ENCODE measurements around the gene TMEM14C. TPM values are rescaled to one million over a fixed set of nuclear protein-coding genes. Genes with fewer than 3 reads are reported as not detected.

Gene TMEM14C
- 137 TPM for polyA plus RNA-seq (2013, experiment 1 of 2)
- polyA plus RNA-seq (2013, experiment 2 of 2), result 170 TPM

- peak within 1 kb of the TSS; percentile 91 for H3K27ac ChIP-seq (ENCODE audit: low read depth, low read length, severe bottlenecking)
- H3K9me3 ChIP-seq (ENCODE audit: control insufficient read depth, low read length), result peaks cover 7% of the 10 kb centered on the region
- peaks cover 33% of the 10 kb centered on the region for H3K36me3 ChIP-seq (ENCODE audit: control insufficient read depth, insufficient read depth, low read length)
- WGBS, 2 experiments (ENCODE audit: insufficient coverage in 2 of 2), result 0% methylated on average over 33 to 39 of the region's 55 CpGs
- peaks cover 16% of the 10 kb centered on the region for H3K4me1 ChIP-seq (ENCODE audit: control insufficient read depth, insufficient read depth, low read length, poor library complexity, severe bottlenecking)
- H3K4me3 ChIP-seq (ENCODE audit: extremely low read depth, insufficient read depth, low read length, poor library complexity, severe bottlenecking), result peak within 1 kb of the TSS; percentile 82
Observed at GRCh38 chr6:10722820-10723566, at the start of gene TMEM14C. Gene TMEM14C (plus strand): TSS chr6:10723070. CDS start chr6:10724614, 1,544 bp downstream.

GRCh38 chr6:10676403-10676802, 46.5 kb upstream of the TMEM14C start:
- Histone ChIP-seq H3K4me3 (ENCODE audit: extremely low read depth, insufficient read depth, low read length, poor library complexity, severe bottlenecking) (no peak overlapping the region), H3K4me1 (ENCODE audit: control insufficient read depth, insufficient read depth, low read length, poor library complexity, severe bottlenecking) (no peaks in the 10 kb centered on the region)

DNA sequence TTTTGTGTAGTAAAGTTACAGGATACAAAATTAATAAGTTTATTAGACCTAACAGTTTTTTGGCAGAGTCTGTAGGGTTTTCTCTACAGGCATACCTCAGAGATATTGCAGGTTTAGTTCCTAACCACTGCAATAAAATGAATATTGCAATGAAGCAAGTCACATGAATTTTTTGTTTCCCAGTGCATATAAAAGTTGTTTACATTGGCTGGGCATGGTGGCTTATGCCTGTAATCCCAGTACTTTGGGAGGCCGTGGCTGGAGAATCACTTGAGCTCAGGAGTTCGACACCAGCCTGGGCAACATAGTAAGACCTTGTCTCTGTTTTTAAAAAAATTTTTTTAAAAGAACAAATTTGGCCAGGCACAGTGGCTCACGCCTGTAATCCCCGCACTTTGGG, 44.4 kb upstream of the TMEM14C start:
- Histone ChIP-seq H3K9me3 (ENCODE audit: control insufficient read depth, low read length) (no peaks in the 10 kb centered on the region), H3K36me3 (ENCODE audit: control insufficient read depth, insufficient read depth, low read length) (no peaks in the 10 kb centered on the region), H3K27ac (ENCODE audit: low read depth, low read length, severe bottlenecking) (no peak overlapping the region), H3K4me1 (ENCODE audit: control insufficient read depth, insufficient read depth, low read length, poor library complexity, severe bottlenecking) (no peaks in the 10 kb centered on the region), H3K4me3 (ENCODE audit: extremely low read depth, insufficient read depth, low read length, poor library complexity, severe bottlenecking) (no peak overlapping the region)
- 91 to 100% methylated on average over 2 to 4 of the region's 4 CpGs for WGBS, 2 experiments (ENCODE audit: insufficient coverage in 2 of 2)

More at GRCh38 chr6:10676403-10676802, 46.5 kb upstream of the TMEM14C start:
- H3K36me3 ChIP-seq (ENCODE audit: control insufficient read depth, insufficient read depth, low read length), result no peaks in the 10 kb centered on the region
- 92 to 98% methylated on average over 5 to 7 of the region's 7 CpGs for WGBS, 2 experiments (ENCODE audit: insufficient coverage in 2 of 2)
- no peaks in the 10 kb centered on the region for H3K9me3 ChIP-seq (ENCODE audit: control insufficient read depth, low read length)
- no peak overlapping the region for H3K27ac ChIP-seq (ENCODE audit: low read depth, low read length, severe bottlenecking)

- H3K4me1 ChIP-seq (ENCODE audit: control insufficient read depth, insufficient read depth, low read length, poor library complexity, severe bottlenecking), result no peaks in the 10 kb centered on the region
- no peaks in the 10 kb centered on the region for H3K9me3 ChIP-seq (ENCODE audit: control insufficient read depth, low read length)
- no peaks in the 10 kb centered on the region for H3K36me3 ChIP-seq (ENCODE audit: control insufficient read depth, insufficient read depth, low read length)
- H3K4me3 ChIP-seq (ENCODE audit: extremely low read depth, insufficient read depth, low read length, poor library complexity, severe bottlenecking), result no peak overlapping the region
- WGBS, 2 experiments (ENCODE audit: insufficient coverage in 2 of 2), result 40 to 62% methylated on average over 1 to 2 of the region's 3 CpGs
- H3K27ac ChIP-seq (ENCODE audit: low read depth, low read length, severe bottlenecking), result no peak overlapping the region
Observed at GRCh38 chr6:10681795-10682194, 41.1 kb upstream of the TMEM14C start.

DNA sequence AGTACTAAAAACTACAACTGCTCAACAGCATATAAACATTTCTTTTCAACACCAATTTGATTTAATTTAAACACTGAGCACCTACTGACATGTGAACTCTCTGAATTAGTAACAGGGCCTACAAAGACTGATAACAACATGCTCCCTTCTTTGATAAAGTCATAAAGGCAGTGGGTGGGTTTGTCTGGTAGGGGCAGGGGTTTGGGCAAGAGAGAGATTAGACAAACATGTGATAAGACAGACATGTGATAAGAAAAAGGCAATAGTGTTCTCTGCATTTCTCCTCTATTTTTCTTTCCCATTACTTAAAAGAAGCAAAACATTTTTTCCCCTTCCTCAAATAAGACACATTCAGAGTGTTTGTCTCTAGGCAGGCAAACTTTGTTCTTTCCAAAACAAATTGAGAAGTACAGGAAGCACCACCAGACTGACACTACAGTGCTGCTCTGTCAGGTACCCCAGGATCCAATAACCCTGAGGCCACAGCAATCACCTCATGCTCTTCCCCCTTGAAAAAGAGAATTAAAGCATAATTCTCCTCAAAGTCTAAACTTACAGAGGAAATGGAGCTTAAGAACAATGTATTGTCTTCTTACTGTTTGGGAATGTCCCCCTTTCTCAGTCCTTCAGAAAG, 40.4 kb upstream of the TMEM14C start:
- Histone ChIP-seq H3K4me3 (ENCODE audit: extremely low read depth, insufficient read depth, low read length, poor library complexity, severe bottlenecking) (no peak overlapping the region), H3K27ac (ENCODE audit: low read depth, low read length, severe bottlenecking) (no peak overlapping the region), H3K36me3 (ENCODE audit: control insufficient read depth, insufficient read depth, low read length) (no peaks in the 10 kb centered on the region), H3K4me1 (ENCODE audit: control insufficient read depth, insufficient read depth, low read length, poor library complexity, severe bottlenecking) (no peaks in the 10 kb centered on the region), H3K9me3 (ENCODE audit: control insufficient read depth, low read length) (no peaks in the 10 kb centered on the region)

DNA sequence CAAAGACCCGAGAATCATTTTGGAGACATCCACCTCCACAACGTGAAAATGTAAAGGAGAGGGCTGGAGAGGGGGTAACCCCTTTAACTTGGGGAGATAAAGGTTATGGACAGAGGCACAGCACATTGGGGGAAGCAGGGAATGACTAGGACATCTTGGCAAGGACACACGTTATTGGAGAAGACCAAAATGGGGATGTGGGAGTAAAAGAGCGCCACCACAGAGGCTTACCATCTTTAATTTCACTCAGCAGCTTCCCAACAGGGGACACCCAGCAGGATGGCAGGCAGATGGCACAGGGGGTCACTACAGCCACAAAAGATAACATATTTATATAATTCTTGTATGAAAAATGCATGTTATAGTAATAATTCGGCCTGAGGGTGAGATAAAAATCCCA, 38.3 kb upstream of the TMEM14C start:
- Histone ChIP-seq H3K4me3 (ENCODE audit: extremely low read depth, insufficient read depth, low read length, poor library complexity, severe bottlenecking) (no peak overlapping the region), H3K27ac (ENCODE audit: low read depth, low read length, severe bottlenecking) (no peak overlapping the region), H3K9me3 (ENCODE audit: control insufficient read depth, low read length) (no peaks in the 10 kb centered on the region), H3K36me3 (ENCODE audit: control insufficient read depth, insufficient read depth, low read length) (no peaks in the 10 kb centered on the region), H3K4me1 (ENCODE audit: control insufficient read depth, insufficient read depth, low read length, poor library complexity, severe bottlenecking) (no peaks in the 10 kb centered on the region)
- 88 to 93% methylated on average over 3 of the region's 5 CpGs for WGBS, 2 experiments (ENCODE audit: insufficient coverage in 2 of 2)

GRCh38 chr6:10685092-10685915, 37.6 kb upstream of the TMEM14C start:
- no CpG with 5 or more reads among the region's 3 CpGs for WGBS, 2 experiments (ENCODE audit: insufficient coverage in 2 of 2)
- Histone ChIP-seq H3K4me3 (ENCODE audit: extremely low read depth, insufficient read depth, low read length, poor library complexity, severe bottlenecking) (no peak overlapping the region), H3K9me3 (ENCODE audit: control insufficient read depth, low read length) (no peaks in the 10 kb centered on the region), H3K27ac (ENCODE audit: low read depth, low read length, severe bottlenecking) (no peak overlapping the region), H3K36me3 (ENCODE audit: control insufficient read depth, insufficient read depth, low read length) (no peaks in the 10 kb centered on the region), H3K4me1 (ENCODE audit: control insufficient read depth, insufficient read depth, low read length, poor library complexity, severe bottlenecking) (no peaks in the 10 kb centered on the region)

GRCh38 chr6:10686901-10687300, 36.0 kb upstream of the TMEM14C start:
- Histone ChIP-seq H3K36me3 (ENCODE audit: control insufficient read depth, insufficient read depth, low read length) (no peaks in the 10 kb centered on the region), H3K27ac (ENCODE audit: low read depth, low read length, severe bottlenecking) (no peak overlapping the region), H3K9me3 (ENCODE audit: control insufficient read depth, low read length) (no peaks in the 10 kb centered on the region), H3K4me1 (ENCODE audit: control insufficient read depth, insufficient read depth, low read length, poor library complexity, severe bottlenecking) (no peaks in the 10 kb centered on the region), H3K4me3 (ENCODE audit: extremely low read depth, insufficient read depth, low read length, poor library complexity, severe bottlenecking) (no peak overlapping the region)
- WGBS, 2 experiments (ENCODE audit: insufficient coverage in 2 of 2), result 86 to 100% methylated on average over 2 to 4 of the region's 8 CpGs

GRCh38 chr6:10687582-10687981, 35.3 kb upstream of the TMEM14C start:
- WGBS, 2 experiments (ENCODE audit: insufficient coverage in 2 of 2), result 33 to 78% methylated on average over 1 to 3 of the region's 6 CpGs
- H3K4me3 ChIP-seq (ENCODE audit: extremely low read depth, insufficient read depth, low read length, poor library complexity, severe bottlenecking), result no peak overlapping the region
- H3K9me3 ChIP-seq (ENCODE audit: control insufficient read depth, low read length), result no peaks in the 10 kb centered on the region
- no peaks in the 10 kb centered on the region for H3K36me3 ChIP-seq (ENCODE audit: control insufficient read depth, insufficient read depth, low read length)
- H3K4me1 ChIP-seq (ENCODE audit: control insufficient read depth, insufficient read depth, low read length, poor library complexity, severe bottlenecking), result no peaks in the 10 kb centered on the region
- H3K27ac ChIP-seq (ENCODE audit: low read depth, low read length, severe bottlenecking), result no peak overlapping the region

- Histone ChIP-seq H3K27ac (ENCODE audit: low read depth, low read length, severe bottlenecking) (peak overlapping the region; percentile 62), H3K4me1 (ENCODE audit: control insufficient read depth, insufficient read depth, low read length, poor library complexity, severe bottlenecking) (no peaks in the 10 kb centered on the region), H3K36me3 (ENCODE audit: control insufficient read depth, insufficient read depth, low read length) (no peaks in the 10 kb centered on the region), H3K9me3 (ENCODE audit: control insufficient read depth, low read length) (no peaks in the 10 kb centered on the region), H3K4me3 (ENCODE audit: extremely low read depth, insufficient read depth, low read length, poor library complexity, severe bottlenecking) (no peak overlapping the region)
- 90 to 95% methylated on average over 7 to 15 of the region's 15 CpGs for WGBS, 2 experiments (ENCODE audit: insufficient coverage in 2 of 2)
Observed at GRCh38 chr6:10690651-10691445, 32.0 kb upstream of the TMEM14C start.

All from mesodermal cell (in vitro differentiated cells).